Activated B cell treated with CpG ODN at 0.5 μM for 24 hours (primary cell): ENCODE results near the gene WNT4. TPM values are rescaled to one million over a fixed set of nuclear protein-coding genes. Genes with fewer than 3 reads are reported as not detected.

ENCODE experiments used
- ATAC-seq: fragments of 200-7000 bp; cut with Tn5 transposase; one replicate; pipeline ENCODE4 v1.10.0; 2021; ENCODE audit warnings: low read depth, mild to moderate bottlenecking, moderate library complexity
- CTCF ChIA-PET: fragments of 350-600 bp; sonication (Branson Sonifier 250); formaldehyde crosslinking; loops from one replicate; lab custom pipeline; 2021; ENCODE audit warnings: antibody characterized with exemption; lab: Charles Lee
- POLR2A ChIA-PET: fragments of 350-600 bp; sonication (Branson Sonifier 250); formaldehyde crosslinking; loops from one replicate; lab custom pipeline; 2021; ENCODE audit warnings: antibody characterized with exemption; lab: Charles Lee
- DNase-seq: peaks from one replicate; pipeline ENCODE4 v3.0.0; 2022
- H3K27ac Mint-ChIP-seq: one replicate; pipeline ENCODE4 v1.8.0; 2020; ENCODE audit warnings: mixed read lengths
- H3K27me3 Mint-ChIP-seq: one replicate; pipeline ENCODE4 v1.8.0; 2021; ENCODE audit warnings: mixed read lengths
- H3K36me3 Mint-ChIP-seq: one replicate; pipeline ENCODE4 v1.8.0; 2021; ENCODE audit warnings: low read depth, mixed read lengths
- H3K4me1 Mint-ChIP-seq: one replicate; pipeline ENCODE4 v1.8.0; 2021; ENCODE audit warnings: mixed read lengths
- H3K4me3 Mint-ChIP-seq: one replicate; pipeline ENCODE4 v1.8.0; 2020; ENCODE audit warnings: mild to moderate bottlenecking, mixed read lengths
- H3K9me3 Mint-ChIP-seq: one replicate; pipeline ENCODE4 v1.8.0; 2020; ENCODE audit warnings: mixed read lengths
- CTCF ChIP-seq: fragments of 200-600 bp; IDR thresholded peaks from one replicate; pipeline ENCODE4 v1.8.0; 2022; ENCODE audit warnings: antibody characterized with exemption, mild to moderate bottlenecking
- intact Hi-C: fragments of 100-400 bp; cut with micrococcal nuclease; formaldehyde crosslinking; loops from one replicate; pipeline ENCODE4 v1.15.1; 2024
- total RNA-seq: library from RNA; stranded (reverse); gene quantifications from 2 replicates; pipeline ENCODE4 v1.2.3, GENCODE V29; 2022

WNT4 gene
- total RNA-seq, 1 donor from 2014 or later: 7.9 TPM

DNA sequence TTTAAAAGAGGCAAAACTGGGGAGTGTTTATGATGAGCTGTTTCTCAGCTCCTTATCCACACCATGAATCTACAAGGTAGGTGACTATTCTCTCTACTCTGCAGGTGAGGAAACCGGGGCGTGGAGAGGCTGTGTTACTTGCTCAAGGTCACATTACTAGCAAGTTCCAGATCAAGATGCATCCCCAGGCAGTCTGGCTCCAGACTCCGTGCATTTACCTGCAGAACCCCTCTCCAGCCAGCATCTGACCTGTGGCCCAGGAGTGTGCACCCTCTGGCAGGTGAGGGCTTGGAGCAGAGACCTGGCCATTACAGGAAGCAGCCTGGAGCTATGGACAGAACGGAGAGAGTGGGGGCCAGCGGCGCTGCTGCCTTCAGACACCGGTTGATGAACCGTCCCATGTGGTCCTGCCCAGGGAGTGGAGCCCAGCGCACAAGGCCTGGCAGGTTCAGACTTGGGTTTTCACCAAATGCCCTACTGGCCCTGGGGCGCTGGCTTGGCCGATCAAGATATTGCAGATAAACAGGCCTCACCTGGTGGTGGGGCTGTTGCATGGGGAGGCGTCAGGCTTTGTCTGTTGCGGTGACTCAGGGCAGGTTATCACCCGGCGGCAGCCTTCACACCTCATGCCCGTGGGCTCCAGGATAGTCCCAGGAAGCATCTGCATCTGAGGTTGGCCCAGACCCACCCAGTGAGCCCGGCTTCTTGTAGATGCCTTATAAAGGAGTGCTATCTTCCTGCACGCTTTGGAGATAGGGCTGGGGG, 29.2 kb upstream of the WNT4 start:
- ATAC-seq (no peak), DNase-seq (no peak)
- TF ChIP-seq CTCF: no peak
- H3K4me1 Mint-ChIP-seq: peaks cover 29% of the 10 kb centered on the region
- no peaks in the 10 kb centered on the region for H3K27me3 Mint-ChIP-seq
- ChIA-PET CTCF (no interaction called here), POLR2A (no interaction called here)
- no peaks in the 10 kb centered on the region for H3K9me3 Mint-ChIP-seq
- intact Hi-C loops: no loop called here
- H3K27ac Mint-ChIP-seq: no peak overlapping the region
- no peaks in the 10 kb centered on the region for H3K36me3 Mint-ChIP-seq
- no peak overlapping the region for H3K4me3 Mint-ChIP-seq

DNA sequence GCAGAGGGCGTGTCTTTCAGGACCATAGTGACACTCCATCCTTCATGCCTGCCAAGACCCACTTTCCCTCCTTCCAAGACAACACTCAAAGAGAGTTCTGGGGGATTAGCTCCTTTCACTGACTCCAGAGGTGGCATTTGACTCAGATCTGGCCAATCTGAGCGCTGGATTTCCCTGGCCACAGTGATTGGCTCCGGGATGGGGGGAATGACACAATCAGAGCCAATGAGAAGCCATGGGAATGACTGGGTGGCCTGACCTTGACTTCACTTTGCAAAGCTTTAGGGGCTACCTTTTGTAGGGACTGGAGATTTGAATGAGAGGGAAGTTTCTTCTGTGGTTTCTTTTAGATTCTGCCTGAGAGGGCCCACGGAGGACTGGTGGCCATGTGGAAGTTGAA, 26.9 kb upstream of the WNT4 start:
- intact Hi-C loops: no loop called here
- TF ChIP-seq CTCF: no peak
- Mint-ChIP-seq H3K4me3 (no peak overlapping the region), H3K27ac (no peak overlapping the region), H3K27me3 (no peaks in the 10 kb centered on the region), H3K9me3 (no peaks in the 10 kb centered on the region), H3K36me3 (no peaks in the 10 kb centered on the region), H3K4me1 (peaks cover 30% of the 10 kb centered on the region)
- CTCF ChIA-PET: no interaction called here
- ATAC-seq: no peak
- DNase-seq: no peak
- POLR2A ChIA-PET: no interaction called here

DNA sequence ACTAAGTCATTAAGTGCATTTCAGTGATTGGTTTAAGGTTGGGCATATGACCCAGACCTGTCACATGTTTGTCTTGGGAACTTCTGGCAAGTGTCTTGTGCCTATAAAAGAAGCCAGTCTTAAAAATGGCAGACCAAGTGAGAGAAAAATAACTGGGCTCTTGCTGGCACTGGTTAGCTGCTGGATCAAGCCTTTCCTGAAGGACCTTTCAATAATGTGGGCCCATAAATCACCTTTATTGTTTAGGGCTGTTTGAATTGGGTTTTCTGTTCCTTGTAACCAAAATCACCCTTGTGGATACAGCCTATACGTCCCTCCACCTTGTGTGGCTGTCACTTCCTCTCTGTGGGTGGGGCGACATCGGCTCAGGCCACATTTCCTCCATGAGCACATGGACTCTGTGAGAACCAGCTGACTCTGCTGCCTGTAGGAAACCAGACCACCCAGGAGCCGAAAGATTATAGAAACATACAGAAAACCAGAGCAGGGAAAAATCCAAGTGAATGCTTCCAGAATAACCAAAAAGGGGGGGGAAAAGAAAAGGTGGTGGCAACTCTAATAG, 25.6 kb upstream of the WNT4 start:
- DNase-seq: no peak
- Mint-ChIP-seq H3K4me1 (peaks cover 35% of the 10 kb centered on the region), H3K27me3 (no peaks in the 10 kb centered on the region), H3K9me3 (no peaks in the 10 kb centered on the region), H3K4me3 (no peak overlapping the region), H3K36me3 (no peaks in the 10 kb centered on the region), H3K27ac (no peak overlapping the region)
- TF ChIP-seq CTCF: no peak
- intact Hi-C loops: no loop called here
- CTCF ChIA-PET: no interaction called here
- ATAC-seq: no peak
- POLR2A ChIA-PET: interaction anchor here (0.6 kb wide), 1 partner anchor 14 kb away, joined by 3 read pairs; no protein-coding TSS in a partner anchor

DNA sequence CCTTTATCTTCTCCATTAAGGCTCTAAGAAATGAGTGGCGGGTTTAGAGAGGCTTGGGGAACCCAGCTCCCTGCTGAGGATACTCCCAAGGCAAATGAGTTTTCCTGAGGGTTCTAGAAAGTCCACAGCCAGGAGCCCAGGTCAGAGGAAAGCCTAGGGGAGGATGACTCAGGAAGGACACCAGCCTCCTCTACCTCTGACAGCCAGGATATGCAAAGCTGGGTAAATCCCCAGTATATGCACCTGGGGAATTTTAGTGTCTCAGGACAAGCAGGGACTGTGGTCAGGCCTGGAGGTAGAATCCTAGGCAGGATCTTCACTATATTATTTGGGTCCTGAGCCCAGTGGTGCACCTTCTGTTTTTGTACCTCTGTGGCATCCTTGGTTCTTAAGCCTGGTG, 23.5 kb upstream of the WNT4 start:
- no peak for TF ChIP-seq CTCF
- intact Hi-C loops: no loop called here
- Mint-ChIP-seq H3K9me3 (no peaks in the 10 kb centered on the region), H3K4me3 (no peak overlapping the region), H3K36me3 (no peaks in the 10 kb centered on the region), H3K27me3 (no peaks in the 10 kb centered on the region), H3K27ac (no peak overlapping the region), H3K4me1 (peaks cover 36% of the 10 kb centered on the region)
- DNase-seq: no peak
- ChIA-PET CTCF (no interaction called here), POLR2A (interaction anchor here (0.9 kb wide), 1 partner anchor 10 kb away, joined by 4 read pairs; no protein-coding TSS in a partner anchor)
- ATAC-seq: no peak
